Transverse colon (tissue), 4 donors: Measurements from ENCODE around the gene VPS26C. TPM values are rescaled to one million over a fixed set of nuclear protein-coding genes. Genes with fewer than 3 reads are reported as not detected.
A peak's percentile ranks its signal among the peaks of the same experiment; 100 is the strongest.
"Not testable (repeated sequence)": the region's sequence is repeated elsewhere in the genome, so short reads cannot be mapped to it uniquely, and the experiment has no call there.

Experiments
- DNase-seq: peaks from one replicate; pipeline ENCODE4 v3.0.0-alpha.2; 2019
- H3K27ac ChIP-seq, 4 donors: fragments of 200-600 bp; sonication (generic); 2 replicates each; pipeline ENCODE4 v1.5.1; 2016 to 2018; ENCODE audit warnings: inconsistent platforms in 4 of 4
- H3K27me3 ChIP-seq: fragments of 200-600 bp; sonication (generic); 2 replicates; pipeline ENCODE4 v1.5.1; 2017; ENCODE audit warnings: inconsistent platforms
- H3K36me3 ChIP-seq, 4 donors: fragments of 200-600 bp; sonication (generic); 2 replicates each; pipeline ENCODE4 v1.5.1; 2017 to 2019; ENCODE audit warnings: inconsistent platforms in 4 of 4
- H3K4me1 ChIP-seq, 4 donors: fragments of 200-600 bp; sonication (generic); 2 replicates each; pipeline ENCODE4 v1.5.1; 2017 to 2020; ENCODE audit warnings: inconsistent platforms in 4 of 4
- H3K4me3 ChIP-seq, 4 donors: fragments of 200-600 bp; sonication (generic); 1 replicate in 1 of 4; 2 replicates in 3 of 4; pipeline versions ENCODE4 v1.5.1 to v1.6.1; 2017 to 2019; ENCODE audit warnings: inconsistent platforms in 4 of 4
- H3K9me3 ChIP-seq, 2 donors: fragments of 200-600 bp; sonication (generic); 2 replicates each; pipeline ENCODE4 v1.5.1; 2017 to 2019; ENCODE audit warnings: inconsistent platforms in 2 of 2
- CTCF ChIP-seq, 5 experiments: fragments of 200-600 bp in 3 of 5; fragments of 450-650 bp in 2 of 5; sonication (generic) in 3 of 5; IDR thresholded peaks; 1 replicate in 2 of 5; 2 replicates in 3 of 5; pipeline ENCODE4 v1.5.1; 2016 to 2017; ENCODE audit warnings: antibody characterized with exemption in 5 of 5, inconsistent platforms in 3 of 5, mild to moderate bottlenecking in 2 of 5, moderate library complexity in 1 of 5
- EP300 ChIP-seq: sonication (generic); formaldehyde crosslinking; IDR thresholded peaks from one replicate; pipeline ENCODE4 v1.6.1; 2017; ENCODE audit warnings: antibody characterized with exemption, low read depth
- POLR2A ChIP-seq: fragments of 450-650 bp; IDR thresholded peaks from one replicate; pipeline ENCODE4 v1.6.1; 2016; ENCODE audit warnings: antibody characterized with exemption, mild to moderate bottlenecking, moderate library complexity
- POLR2AphosphoS5 ChIP-seq, 3 donors: sonication (generic); formaldehyde crosslinking; IDR thresholded peaks; one replicate each; pipeline ENCODE4 v1.6.1; 2016; ENCODE audit warnings: antibody characterized with exemption in 3 of 3
- WGBS, 2 donors: methylation state at CpG; one replicate each; pipeline ENCODE4 v1.1.5; 2018; ENCODE audit warnings: low coverage in 1 of 2; 5-methylcytosine and 5-hydroxymethylcytosine counted together
- in situ Hi-C, 4 donors: fragments of 200-750 bp; cut with MboI; loops; one replicate each; pipeline versions ENCODE4 v1.15.0 to v1.15.1; 2017; ENCODE audit warnings: low sequenced_read_pairs in 3 of 4, low pct_ligation_motif_present in 1 of 4, low pct_unique_long_range_greater_than_20kb in 1 of 4
- intact Hi-C: fragments of 100-400 bp; cut with DNase I; formaldehyde crosslinking; loops from one replicate; pipeline ENCODE4 v1.15.1; 2023; ENCODE audit warnings: low total_unique reads
- total RNA-seq, 4 donors: library from RNA; depleted of rRNA; stranded (reverse); fragments of >200 nt; gene quantifications; one replicate each; pipeline ENCODE4 v1.1.0, GENCODE V29; 2016

VPS26C gene
- 100 to 1,000 TPM in 2 of 4 donors, 10 to 100 TPM in 2; 86.5 to 146 (median 108) TPM for total RNA-seq

GRCh38 chr21:37267269-37268185, at the start of gene VPS26C:
Gene VPS26C, minus strand, starts transcription at chr21:37267334. Its CDS starts 40 bp downstream, at chr21:37267294.
- intact Hi-C loops, result loop anchor here (1.0 to 10.0 kb wide), 2 partner anchors 98 to 297 kb away; no protein-coding TSS in a partner anchor
- Histone ChIP-seq H3K27ac (peak within 1 kb of the TSS; percentile 96 to 98 (median 98)), H3K9me3 (no peaks in the 10 kb centered on the region), H3K27me3 (no peaks in the 10 kb centered on the region), H3K36me3 (no peaks in the 10 kb centered on the region), H3K4me3 (peak within 1 kb of the TSS; percentile 74 to 83 (median 75)), H3K4me1 (peaks cover 5 to 26% (median 11%) of the 10 kb centered on the region in 4 donors)
- WGBS, 2 donors, result 1% methylated on average over 84 of the region's 86 CpGs; no CpG with 5 or more reads in 1 of the 2 donors
- TF ChIP-seq CTCF (IDR thresholded peaks at IDR 0.05), result peak in 1 of 5 experiments; percentile 9
- peak; percentile 47 for TF ChIP-seq EP300
- TF ChIP-seq POLR2A, result peak; percentile 95
- TF ChIP-seq POLR2AphosphoS5 (IDR thresholded peaks at IDR 0.05), result peak; percentile 89 to 91 (median 91)
- peak; percentile 99 for DNase-seq
- in situ Hi-C loops, result loop anchor here in 1 of 4 donors (25.0 kb wide), 1 partner anchor 220 kb away; no protein-coding TSS in a partner anchor

GRCh38 chr21:37316072-37316471, 48.9 kb upstream of the VPS26C start:
- DNase-seq, H3K4me1 ChIP-seq, H3K4me3 ChIP-seq, H3K27ac ChIP-seq, H3K36me3 ChIP-seq, intact Hi-C loops, in situ Hi-C loops, H3K27me3 ChIP-seq: not testable (repeated sequence)
- H3K9me3 ChIP-seq, result peaks cover 10 to 16% of the 10 kb centered on the region in 2 donors
- 64 to 68% methylated on average over 2 of the region's 2 CpGs for WGBS, 2 donors

GRCh38 chr21:37300114-37300751, 33.1 kb upstream of the VPS26C start:
- TF ChIP-seq CTCF (IDR thresholded peaks at IDR 0.05) (no peak), EP300 (no peak), POLR2A (no peak), POLR2AphosphoS5 (IDR thresholded peaks at IDR 0.05) (no peak)
- in situ Hi-C loops, result no loop called here

GRCh38 chr21:37297364-37297763, 30.2 kb upstream of the VPS26C start:
- in situ Hi-C loops, result no loop called here

More at GRCh38 chr21:37300114-37300751, 33.1 kb upstream of the VPS26C start:
- DNase-seq, result no peak
- Histone ChIP-seq H3K27ac (no peak overlapping the region), H3K36me3 (no peaks in the 10 kb centered on the region), H3K9me3 (no peaks in the 10 kb centered on the region), H3K27me3 (no peaks in the 10 kb centered on the region), H3K4me1 (no peaks in the 10 kb centered on the region), H3K4me3 (no peak overlapping the region)
- WGBS, 2 donors, result 63 to 67% methylated on average over 4 of the region's 4 CpGs
- intact Hi-C loops, result no loop called here

GRCh38 chr21:37294679-37295078, 27.5 kb upstream of the VPS26C start:
- intact Hi-C loops, result no loop called here
- Histone ChIP-seq H3K36me3 (no peaks in the 10 kb centered on the region), H3K4me3 (no peak overlapping the region), H3K4me1 (no peaks in the 10 kb centered on the region), H3K27ac (no peak overlapping the region), H3K9me3 (no peaks in the 10 kb centered on the region), H3K27me3 (no peaks in the 10 kb centered on the region)
- in situ Hi-C loops, result no loop called here
- WGBS, 2 donors, result 42% methylated on average over 5 of the region's 5 CpGs; no CpG with 5 or more reads in 1 of the 2 donors
- DNase-seq, result no peak
- TF ChIP-seq CTCF (IDR thresholded peaks at IDR 0.05), result no peak
- no peak for TF ChIP-seq POLR2AphosphoS5 (IDR thresholded peaks at IDR 0.05)
- no peak for TF ChIP-seq POLR2A
- no peak for TF ChIP-seq EP300

More at GRCh38 chr21:37297364-37297763, 30.2 kb upstream of the VPS26C start:
- no peak overlapping the region for H3K27ac ChIP-seq
- no peak overlapping the region for H3K4me3 ChIP-seq
- no peak for TF ChIP-seq POLR2AphosphoS5 (IDR thresholded peaks at IDR 0.05)
- intact Hi-C loops, result no loop called here
- WGBS, 2 donors, result 92 to 94% methylated on average over 3 to 7 of the region's 7 CpGs
- H3K9me3 ChIP-seq, result no peaks in the 10 kb centered on the region
- no peaks in the 10 kb centered on the region for H3K4me1 ChIP-seq
- DNase-seq, result no peak
- H3K27me3 ChIP-seq, result no peaks in the 10 kb centered on the region
- H3K36me3 ChIP-seq, result no peaks in the 10 kb centered on the region
